ENCODE data around the gene MON2. TPM values are rescaled to one million over a fixed set of nuclear protein-coding genes. Genes with fewer than 3 reads are reported as not detected.

The MON2 gene
- total and polyA plus RNA-seq, 2 of the 8 experiments (the other 6 are each of a cell fraction or from before 2014, with no cell fraction given) = 3.8 to 21.8 TPM

DNA sequence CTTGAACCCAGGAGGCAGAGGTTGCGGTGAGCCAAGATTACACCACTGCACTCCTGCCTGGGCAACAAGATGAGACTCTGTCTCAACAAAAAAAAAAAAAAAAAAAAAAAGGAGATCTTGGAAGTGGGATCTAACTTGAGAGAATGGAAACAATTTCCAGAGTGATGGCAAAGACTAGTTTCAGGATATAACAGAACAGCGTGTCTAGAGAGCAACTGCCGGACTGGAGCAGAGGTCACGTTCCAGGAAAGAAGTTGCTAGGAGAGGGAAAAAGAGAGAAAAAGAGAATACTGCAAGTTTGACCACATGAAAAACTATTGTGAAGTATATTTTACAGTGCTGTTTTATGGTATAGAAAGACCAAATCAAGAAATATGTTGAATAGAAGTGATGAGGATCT lies 118.0 kb downstream of the MON2 start (continued):
- TF ChIP-seq USF2 (IDR thresholded peaks at IDR 0.05; ENCODE audit: low read length) (no peak), CHD7 (IDR thresholded peaks at IDR 0.05; ENCODE audit: insufficient replicate concordance, low read length) (no peak), BCL11A (IDR thresholded peaks at IDR 0.05; ENCODE audit: low read depth in 2 of 2, low read length in 2 of 2) (no peak), BACH1 (IDR thresholded peaks at IDR 0.05; ENCODE audit: low read length) (no peak), TCF12 (IDR thresholded peaks at IDR 0.05; ENCODE audit: low read depth, low read length) (no peak), SP1 (IDR thresholded peaks at IDR 0.05; ENCODE audit: low read depth, low read length) (no peak)
